ENCODE data around the gene KIF19.
A peak's percentile ranks its signal among the peaks of the same experiment; 100 is the strongest.

KIF19 gene

GRCh38 chr17:74339537-74340195, 13.6 kb downstream of the KIF19 start:
- DNase-seq, result peak in 1 of 56 donors; percentile 15

- peak in 33 of 56 donors; percentile 18 to 73 (median 49) for DNase-seq
These were observed 14.5 kb downstream of the KIF19 start for GRCh38 chr17:74340470-74341023.

- DNase-seq, result no peak
These were observed 16.2 kb downstream of the KIF19 start for GRCh38 chr17:74342224-74342623.

- DNase-seq, result no peak
These were observed 17.1 kb downstream of the KIF19 start for GRCh38 chr17:74343121-74343520.

- no peak for DNase-seq
These were observed 17.7 kb downstream of the KIF19 start for GRCh38 chr17:74343526-74344284.

GRCh38 chr17:74344658-74345057, 18.6 kb downstream of the KIF19 start:
- no peak for DNase-seq

- no peak for DNase-seq
These were observed 19.6 kb downstream of the KIF19 start for GRCh38 chr17:74345433-74346241.

GRCh38 chr17:74347646-74348045, 21.6 kb downstream of the KIF19 start:
- no peak for DNase-seq

GRCh38 chr17:74349120-74349519, 23.1 kb downstream of the KIF19 start:
- DNase-seq, result no peak

- no peak for DNase-seq
These were observed 24.5 kb downstream of the KIF19 start for GRCh38 chr17:74350486-74350885.

GRCh38 chr17:74351552-74352210, 25.7 kb downstream of the KIF19 start:
- no peak for DNase-seq

GRCh38 chr17:74353446-74354060, 27.5 kb downstream of the KIF19 start:
- DNase-seq, result no peak

- DNase-seq, result peak in 21 of 56 donors; percentile 9 to 66 (median 29)
These were observed 28.1 kb downstream of the KIF19 start for GRCh38 chr17:74354123-74354522.

GRCh38 chr17:74354561-74354960, 28.5 kb downstream of the KIF19 start:
- DNase-seq, result no peak

GRCh38 chr17:74355065-74355464, 29.0 kb downstream of the KIF19 start:
- DNase-seq, result no peak

- no peak for DNase-seq
These were observed 30.8 kb downstream of the KIF19 start for GRCh38 chr17:74356646-74357465.

GRCh38 chr17:74357466-74357809, 31.4 kb downstream of the KIF19 start:
- no peak for DNase-seq

- no peak for DNase-seq
These were observed 32.7 kb downstream of the KIF19 start for GRCh38 chr17:74358697-74359096.

GRCh38 chr17:74359916-74360315, 33.9 kb downstream of the KIF19 start:
- no peak for DNase-seq

- peak in 1 of 56 donors; percentile 38 for DNase-seq
These were observed 34.8 kb downstream of the KIF19 start for GRCh38 chr17:74360899-74361229.
